Spleen (tissue), 11 donors: ENCODE measurements around the gene TBC1D24. TPM values are rescaled to one million over a fixed set of nuclear protein-coding genes. Genes with fewer than 3 reads are reported as not detected.

Source experiments
- DNase-seq: peaks from one replicate; pipeline ENCODE4 v3.0.0-alpha.2; 2020
- H3K27ac ChIP-seq, 8 donors: fragments of 200-600 bp; sonication (generic) in 7 of 8; 1 replicate in 4 of 8; 2 replicates in 4 of 8; pipeline versions ENCODE4 v1.5.0 to v1.8.0; 2016 to 2021; ENCODE audit warnings: inconsistent platforms in 4 of 8, mild to moderate bottlenecking in 4 of 8, moderate library complexity in 1 of 8
- H3K27me3 ChIP-seq, 7 donors: fragments of 200-600 bp; sonication (generic) in 6 of 7; replicated peaks in 1 of 7; 1 replicate in 4 of 7; 2 replicates in 3 of 7; pipeline versions ENCODE4 v1.5.0 to v1.8.0; 2016 to 2021; ENCODE audit warnings: inconsistent platforms in 3 of 7, mild to moderate bottlenecking in 1 of 7
- H3K36me3 ChIP-seq, 6 donors: fragments of 200-600 bp; sonication (generic) in 5 of 6; 1 replicate in 4 of 6; 2 replicates in 2 of 6; pipeline versions ENCODE4 v1.5.0 to v1.8.0; 2016 to 2021; ENCODE audit warnings: inconsistent platforms in 2 of 6
- H3K4me1 ChIP-seq, 6 donors: fragments of 200-600 bp; sonication (generic) in 5 of 6; 1 replicate in 3 of 6; 2 replicates in 3 of 6; pipeline versions ENCODE4 v1.5.0 to v1.8.0; 2016 to 2021; ENCODE audit warnings: inconsistent platforms in 3 of 6
- H3K4me3 ChIP-seq, 8 donors: fragments of 200-600 bp; sonication (generic) in 7 of 8; 1 replicate in 4 of 8; 2 replicates in 4 of 8; pipeline versions ENCODE4 v1.5.0 to v1.8.0; 2016 to 2021; ENCODE audit warnings: inconsistent platforms in 4 of 8, mild to moderate bottlenecking in 4 of 8, moderate library complexity in 2 of 8
- H3K9me3 ChIP-seq, 8 donors: fragments of 200-600 bp; sonication (generic) in 7 of 8; 1 replicate in 4 of 8; 2 replicates in 4 of 8; pipeline versions ENCODE4 v1.5.0 to v1.8.0; 2016 to 2021; ENCODE audit warnings: inconsistent platforms in 4 of 8
- POLR2A ChIP-seq, 3 donors: fragments of 450-650 bp; IDR thresholded peaks; one replicate each; pipeline ENCODE4 v1.5.1; 2017; ENCODE audit warnings: antibody characterized with exemption in 3 of 3, mild to moderate bottlenecking in 1 of 3
- POLR2AphosphoS5 ChIP-seq, 3 donors: sonication (generic); formaldehyde crosslinking; IDR thresholded peaks; one replicate each; pipeline ENCODE4 v1.5.1; 2017; ENCODE audit warnings: antibody characterized with exemption in 3 of 3
- WGBS, 5 donors: extraction: QIAGEN DNeasy Blood & Tissue Kit in 3 of 5; methylation state at CpG; one replicate each; pipeline versions ENCODE4 v1.1.5 to v1.1.7; 2013 to 2018; 5-methylcytosine and 5-hydroxymethylcytosine counted together
- intact Hi-C: fragments of 100-400 bp; cut with DNase I; formaldehyde crosslinking; loops from one replicate; pipeline ENCODE4 v1.15.0; 2023; ENCODE audit warnings: low total_unique reads
- polyA plus RNA-seq, 3 donors: library from polyadenylated mRNA; stranded (reverse); fragments of 200-250 nt; gene quantifications; one replicate each; pipeline ENCODE4 v1.2.1, GENCODE V29; 2013
- total RNA-seq, 7 donors: library from RNA; depleted of rRNA in 3 of 7; stranded (reverse); fragments of >200 nt in 3 of 7; fragmentation: NEBNext Ultra II Directional in 4 of 7; extraction: Animal tissue kit (Norgen Biotek cat#: 25700) in 4 of 7; gene quantifications; one replicate each; pipeline versions ENCODE4 v1.1.0 to v1.2.1, GENCODE V29; 2016 to 2021
- TF ChIP-seq, protein P1 (sequence below), 11 experiments: fragments of 200-600 bp in 7 of 11; fragments of 450-650 bp in 4 of 11; sonication (generic) in 4 of 11; IDR thresholded peaks in 8 of 11; conservative IDR thresholded peaks in 3 of 11; 1 replicate in 7 of 11; 2 replicates in 4 of 11; pipeline versions ENCODE4 v1.4.0 to v1.8.0; 2016 to 2021; ENCODE audit warnings: antibody characterized with exemption in 11 of 11, inconsistent platforms in 4 of 11, mild to moderate bottlenecking in 1 of 11
- donor health status: healthy with polysubstance abuse.
- donor health status: DM: no; HTN: no; CAD: no; lungs with moderate emphysema.
- donor health status: DM: no; HTN: no; CAD: no.
- donor health status: Bipolar disorder and iron deficiency.
- donor health status: healthy.
- donor health status: DM: no; HTN: no; CAD: no.
- donor health status: DM: yes; HTN: yes; CAD: no.

Gene TBC1D24
- total and polyA plus RNA-seq, 10 donors: 2.2 to 15.3 (median 11.3) TPM

GRCh38 chr16:2443555-2443954 is 31.4 kb upstream of the TBC1D24 start:
- no peak for DNase-seq
- TF ChIP-seq, protein P1, sequence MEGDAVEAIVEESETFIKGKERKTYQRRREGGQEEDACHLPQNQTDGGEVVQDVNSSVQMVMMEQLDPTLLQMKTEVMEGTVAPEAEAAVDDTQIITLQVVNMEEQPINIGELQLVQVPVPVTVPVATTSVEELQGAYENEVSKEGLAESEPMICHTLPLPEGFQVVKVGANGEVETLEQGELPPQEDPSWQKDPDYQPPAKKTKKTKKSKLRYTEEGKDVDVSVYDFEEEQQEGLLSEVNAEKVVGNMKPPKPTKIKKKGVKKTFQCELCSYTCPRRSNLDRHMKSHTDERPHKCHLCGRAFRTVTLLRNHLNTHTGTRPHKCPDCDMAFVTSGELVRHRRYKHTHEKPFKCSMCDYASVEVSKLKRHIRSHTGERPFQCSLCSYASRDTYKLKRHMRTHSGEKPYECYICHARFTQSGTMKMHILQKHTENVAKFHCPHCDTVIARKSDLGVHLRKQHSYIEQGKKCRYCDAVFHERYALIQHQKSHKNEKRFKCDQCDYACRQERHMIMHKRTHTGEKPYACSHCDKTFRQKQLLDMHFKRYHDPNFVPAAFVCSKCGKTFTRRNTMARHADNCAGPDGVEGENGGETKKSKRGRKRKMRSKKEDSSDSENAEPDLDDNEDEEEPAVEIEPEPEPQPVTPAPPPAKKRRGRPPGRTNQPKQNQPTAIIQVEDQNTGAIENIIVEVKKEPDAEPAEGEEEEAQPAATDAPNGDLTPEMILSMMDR (IDR thresholded peaks at IDR 0.05 in 8 of 11, conservative IDR thresholded peaks at IDR 0.05 in 3 of 11): no peak
- TF ChIP-seq POLR2A (IDR thresholded peaks at IDR 0.05): no peak
- TF ChIP-seq POLR2AphosphoS5 (IDR thresholded peaks at IDR 0.05): no peak
- Histone ChIP-seq H3K27ac (no peak overlapping the region), H3K27me3 (no peaks in the 10 kb centered on the region), H3K4me3 (no peak overlapping the region), H3K4me1 (peaks cover 0 to 11% (median 2%) of the 10 kb centered on the region in 6 donors), H3K9me3 (no peaks in the 10 kb centered on the region), H3K36me3 (peaks cover 3 to 81% (median 37%) of the 10 kb centered on the region in 6 donors)
- 92 to 97% (median 94%) methylated on average over 8 to 9 of the region's 9 CpGs for WGBS, 5 donors
- intact Hi-C loops: no loop called here

DNA sequence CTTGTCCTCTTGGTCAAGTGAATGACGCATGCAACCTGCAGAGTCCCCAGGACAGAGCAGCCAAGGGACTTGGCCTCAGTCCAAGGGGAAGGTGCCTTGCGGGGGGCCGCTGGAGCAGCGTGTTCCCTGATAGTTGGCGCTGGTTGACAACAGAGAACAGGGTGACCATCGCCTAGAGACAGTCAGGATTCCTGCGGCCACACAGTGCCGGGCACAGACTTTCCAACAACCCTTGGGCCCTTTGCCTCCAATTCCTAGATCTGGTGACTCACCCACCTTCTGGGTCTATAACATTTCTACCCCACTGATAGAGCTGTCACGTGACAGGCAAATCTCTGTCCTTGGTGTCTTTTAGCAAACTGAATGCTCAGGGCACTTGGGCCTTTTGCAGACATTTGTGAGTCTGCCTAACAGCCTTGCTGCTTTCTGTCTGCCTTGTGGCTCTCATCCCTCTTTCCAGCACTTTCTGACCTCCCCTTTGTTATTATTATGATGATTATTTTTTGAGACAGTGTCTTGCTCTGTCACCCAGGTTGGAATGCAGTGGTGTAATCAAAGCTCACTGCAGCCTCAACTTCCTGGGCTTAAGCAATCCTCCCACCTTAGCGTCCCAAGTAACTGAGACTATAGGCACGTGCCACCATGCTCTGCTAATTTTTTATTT is 26.9 kb upstream of the TBC1D24 start:
- intact Hi-C loops: no loop called here
- peaks cover 3 to 100% (median 48%) of the 10 kb centered on the region in 6 donors for H3K36me3 ChIP-seq
- no peak for DNase-seq
- 87 to 95% (median 89%) methylated on average over 11 of the region's 11 CpGs for WGBS, 5 donors
- no peaks in the 10 kb centered on the region for H3K27me3 ChIP-seq
- no peak overlapping the region for H3K27ac ChIP-seq
- TF ChIP-seq POLR2AphosphoS5 (IDR thresholded peaks at IDR 0.05) (no peak), POLR2A (IDR thresholded peaks at IDR 0.05) (no peak)
- TF ChIP-seq, protein P1 (IDR thresholded peaks at IDR 0.05 in 8 of 11, conservative IDR thresholded peaks at IDR 0.05 in 3 of 11): no peak
- no peaks in the 10 kb centered on the region for H3K9me3 ChIP-seq
- H3K4me1 ChIP-seq: no peaks in the 10 kb centered on the region
- H3K4me3 ChIP-seq: no peak overlapping the region

- no peak overlapping the region for H3K27ac ChIP-seq
- TF ChIP-seq, protein P1 (IDR thresholded peaks at IDR 0.05 in 8 of 11, conservative IDR thresholded peaks at IDR 0.05 in 3 of 11): no peak
- TF ChIP-seq POLR2AphosphoS5 (IDR thresholded peaks at IDR 0.05) (no peak), POLR2A (IDR thresholded peaks at IDR 0.05) (no peak)
- intact Hi-C loops: no loop called here
- no peaks in the 10 kb centered on the region for H3K4me1 ChIP-seq
- H3K4me3 ChIP-seq: no peak overlapping the region
- 95 to 98% (median 96%) methylated on average over 17 to 25 of the region's 25 CpGs for WGBS, 5 donors
- no peaks in the 10 kb centered on the region for H3K9me3 ChIP-seq
- no peak for DNase-seq
- peaks cover 3 to 100% (median 52%) of the 10 kb centered on the region in 6 donors for H3K36me3 ChIP-seq
- no peaks in the 10 kb centered on the region for H3K27me3 ChIP-seq
Measured at GRCh38 chr16:2449118-2449517, 25.8 kb upstream of the TBC1D24 start.

DNA sequence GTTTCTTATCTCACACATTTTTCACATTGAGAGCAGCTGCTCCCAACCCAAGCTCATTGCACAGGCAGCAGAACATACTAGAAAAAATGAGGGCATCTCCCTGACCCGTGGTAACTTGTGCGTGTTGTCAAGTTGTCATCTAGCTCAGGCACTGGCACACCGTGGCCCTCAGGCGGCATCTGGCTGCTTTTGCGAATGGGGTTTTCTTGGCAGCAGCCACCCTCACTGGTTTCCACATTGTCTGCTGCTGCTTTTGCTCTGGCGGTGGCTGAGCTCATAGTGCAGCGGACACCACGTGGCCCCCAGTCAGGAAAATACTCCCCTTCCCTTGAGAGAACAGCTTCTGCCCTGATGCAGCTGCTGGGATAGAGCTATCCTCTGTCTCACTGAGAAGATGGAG is 24.4 kb upstream of the TBC1D24 start:
- no peak overlapping the region for H3K27ac ChIP-seq
- H3K9me3 ChIP-seq: no peaks in the 10 kb centered on the region
- WGBS, 5 donors: 89 to 98% (median 95%) methylated on average over 8 of the region's 8 CpGs
- no peak for TF ChIP-seq POLR2AphosphoS5 (IDR thresholded peaks at IDR 0.05)
- no peak for TF ChIP-seq POLR2A (IDR thresholded peaks at IDR 0.05)
- TF ChIP-seq, protein P1 (IDR thresholded peaks at IDR 0.05 in 8 of 11, conservative IDR thresholded peaks at IDR 0.05 in 3 of 11): no peak
- H3K27me3 ChIP-seq: no peaks in the 10 kb centered on the region
- intact Hi-C loops: no loop called here
- H3K36me3 ChIP-seq: peaks cover 3 to 100% (median 42%) of the 10 kb centered on the region in 6 donors
- no peak overlapping the region for H3K4me3 ChIP-seq
- DNase-seq: no peak
- H3K4me1 ChIP-seq: no peaks in the 10 kb centered on the region
